ENCODE measurements around the gene EAF2. TPM values are rescaled to one million over a fixed set of nuclear protein-coding genes. Genes with fewer than 3 reads are reported as not detected.

The EAF2 gene
- total and polyA plus RNA-seq, 10 donors, result 24.9 to 60.6 (median 35.3) TPM

DNA sequence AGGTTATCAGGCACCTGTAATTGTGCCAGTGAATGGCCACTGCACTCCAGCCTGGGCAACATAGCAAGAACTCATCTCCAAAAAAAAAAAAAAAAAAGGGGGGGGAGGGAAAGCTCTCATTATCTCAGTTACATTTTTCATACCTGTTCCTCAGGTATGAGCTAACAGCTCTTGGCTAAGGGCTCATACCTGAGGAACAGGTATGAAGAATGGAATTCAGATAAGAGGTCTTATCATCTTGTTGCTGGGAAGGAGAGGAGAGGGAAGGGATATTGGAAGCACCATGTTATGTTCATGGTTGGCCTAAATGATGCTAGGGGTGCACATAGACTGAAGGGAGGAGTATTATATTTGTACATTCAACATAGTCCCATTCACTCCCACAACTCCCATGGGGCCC lies 61.8 kb downstream of the EAF2 start:
- peaks cover 0 to 66% (median 3%) of the 10 kb centered on the region in 6 donors for H3K36me3 ChIP-seq
- TF ChIP-seq POLR2A (IDR thresholded peaks at IDR 0.05), result no peak
- no peak for TF ChIP-seq POLR2AphosphoS5 (IDR thresholded peaks at IDR 0.05)
- TF ChIP-seq, protein P1, sequence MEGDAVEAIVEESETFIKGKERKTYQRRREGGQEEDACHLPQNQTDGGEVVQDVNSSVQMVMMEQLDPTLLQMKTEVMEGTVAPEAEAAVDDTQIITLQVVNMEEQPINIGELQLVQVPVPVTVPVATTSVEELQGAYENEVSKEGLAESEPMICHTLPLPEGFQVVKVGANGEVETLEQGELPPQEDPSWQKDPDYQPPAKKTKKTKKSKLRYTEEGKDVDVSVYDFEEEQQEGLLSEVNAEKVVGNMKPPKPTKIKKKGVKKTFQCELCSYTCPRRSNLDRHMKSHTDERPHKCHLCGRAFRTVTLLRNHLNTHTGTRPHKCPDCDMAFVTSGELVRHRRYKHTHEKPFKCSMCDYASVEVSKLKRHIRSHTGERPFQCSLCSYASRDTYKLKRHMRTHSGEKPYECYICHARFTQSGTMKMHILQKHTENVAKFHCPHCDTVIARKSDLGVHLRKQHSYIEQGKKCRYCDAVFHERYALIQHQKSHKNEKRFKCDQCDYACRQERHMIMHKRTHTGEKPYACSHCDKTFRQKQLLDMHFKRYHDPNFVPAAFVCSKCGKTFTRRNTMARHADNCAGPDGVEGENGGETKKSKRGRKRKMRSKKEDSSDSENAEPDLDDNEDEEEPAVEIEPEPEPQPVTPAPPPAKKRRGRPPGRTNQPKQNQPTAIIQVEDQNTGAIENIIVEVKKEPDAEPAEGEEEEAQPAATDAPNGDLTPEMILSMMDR (IDR thresholded peaks at IDR 0.05 in 8 of 11, conservative IDR thresholded peaks at IDR 0.05 in 3 of 11), result no peak
- no peak overlapping the region for H3K27ac ChIP-seq
- DNase-seq, result no peak
- H3K27me3 ChIP-seq (replicated peaks in 1 of 7), result no peaks in the 10 kb centered on the region
- no peaks in the 10 kb centered on the region for H3K9me3 ChIP-seq
- intact Hi-C loops (cut with DNase I; ENCODE audit: low total_unique reads), result no loop called here
- no peak overlapping the region for H3K4me3 ChIP-seq
- peaks cover 0 to 14% (median 0%) of the 10 kb centered on the region in 6 donors for H3K4me1 ChIP-seq

DNA sequence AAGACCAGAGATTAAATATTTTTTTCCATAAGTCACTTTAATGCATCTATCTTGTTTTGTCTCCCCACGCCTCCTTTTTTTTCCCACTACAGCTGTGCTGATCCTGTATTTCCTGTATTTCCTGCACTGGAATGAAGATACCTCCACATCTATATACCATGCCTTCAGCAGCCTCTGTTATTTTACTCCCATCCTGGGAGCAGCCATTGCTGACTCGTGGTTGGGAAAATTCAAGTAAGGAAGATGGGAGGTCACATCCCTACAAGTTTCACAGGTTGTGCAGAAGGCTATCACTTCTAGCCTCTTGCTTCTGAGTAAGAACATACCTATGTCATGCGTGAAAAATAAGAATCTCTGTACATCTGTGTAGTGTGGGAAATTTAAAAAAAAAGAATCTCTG lies 62.3 kb downstream of the EAF2 start:
- Histone ChIP-seq H3K4me3 (no peak overlapping the region), H3K9me3 (no peaks in the 10 kb centered on the region), H3K36me3 (peaks cover 0 to 71% (median 3%) of the 10 kb centered on the region in 6 donors), H3K4me1 (peaks cover 0 to 14% (median 0%) of the 10 kb centered on the region in 6 donors), H3K27me3 (replicated peaks in 1 of 7) (no peaks in the 10 kb centered on the region), H3K27ac (no peak overlapping the region)
- TF ChIP-seq POLR2A (IDR thresholded peaks at IDR 0.05), result no peak
- no peak for TF ChIP-seq POLR2AphosphoS5 (IDR thresholded peaks at IDR 0.05)
- TF ChIP-seq, protein P1 (IDR thresholded peaks at IDR 0.05 in 8 of 11, conservative IDR thresholded peaks at IDR 0.05 in 3 of 11), result no peak
- intact Hi-C loops (cut with DNase I; ENCODE audit: low total_unique reads), result no loop called here
- no peak for DNase-seq
- whole genome bisulfite sequencing, 5 donors, result 90 to 98% (median 94%) methylated on average over 3 of the region's 3 CpGs

- H3K27ac ChIP-seq, result peak overlapping the region in 5 of 8 donors; percentile 35 to 66 (median 60)
- H3K36me3 ChIP-seq, result peaks cover 0 to 90% (median 11%) of the 10 kb centered on the region in 6 donors
- no peaks in the 10 kb centered on the region for H3K9me3 ChIP-seq
- 50 to 87% (median 68%) methylated on average over 2 of the region's 2 CpGs for WGBS, 5 donors
- intact Hi-C loops (cut with DNase I; ENCODE audit: low total_unique reads), result no loop called here
- H3K4me3 ChIP-seq, result no peak overlapping the region
- H3K4me1 ChIP-seq, result no peaks in the 10 kb centered on the region
- no peaks in the 10 kb centered on the region for H3K27me3 ChIP-seq (replicated peaks in 1 of 7)
- DNase-seq, result no peak
- TF ChIP-seq POLR2A (IDR thresholded peaks at IDR 0.05) (no peak), POLR2AphosphoS5 (IDR thresholded peaks at IDR 0.05) (no peak)
- TF ChIP-seq, protein P1 (IDR thresholded peaks at IDR 0.05 in 8 of 11, conservative IDR thresholded peaks at IDR 0.05 in 3 of 11), result no peak
These were observed 78.4 kb downstream of the EAF2 start for GRCh38 chr3:121913305-121913990.

DNA sequence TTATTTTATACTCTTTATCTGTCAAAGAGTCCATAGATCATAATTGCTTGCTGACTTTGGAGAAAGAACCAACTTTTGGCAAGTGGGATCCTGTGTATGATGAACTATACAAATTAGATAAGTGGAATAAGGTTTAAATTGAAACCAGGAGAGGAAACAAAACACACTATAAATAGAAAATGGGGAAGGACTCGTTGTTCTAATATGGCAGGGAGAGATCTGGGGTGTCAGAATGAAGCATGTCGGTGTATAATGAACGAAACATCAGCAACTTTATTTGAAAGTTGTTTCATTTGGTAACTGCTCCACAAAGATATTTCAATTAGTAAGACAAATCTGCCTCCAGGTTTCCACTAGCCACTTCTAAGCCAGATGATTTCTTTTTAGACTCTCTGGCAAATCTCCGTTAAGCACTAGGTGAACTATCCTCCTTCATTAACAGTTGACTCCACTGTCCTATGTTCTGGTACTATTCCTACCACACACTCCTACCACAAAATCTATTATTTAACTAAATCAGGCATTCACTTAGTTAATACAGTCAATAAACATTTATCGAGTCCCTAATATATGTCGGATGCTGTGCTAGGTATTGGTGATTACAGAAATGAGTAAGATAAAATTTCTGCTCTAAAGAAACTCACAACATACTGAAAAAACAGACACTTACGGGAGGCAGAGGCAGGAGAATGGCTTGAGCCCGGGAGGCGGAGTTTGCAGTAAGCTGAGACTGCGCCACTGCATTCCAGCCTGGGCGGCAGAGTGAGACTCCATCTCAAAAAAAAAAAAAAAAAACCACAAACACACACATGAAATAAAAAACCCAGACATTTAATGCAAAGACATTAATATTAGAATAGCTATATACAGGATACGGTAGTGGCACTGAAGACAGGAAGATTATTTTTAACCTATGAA lies 79.3 kb downstream of the EAF2 start:
- no peaks in the 10 kb centered on the region for H3K4me1 ChIP-seq
- no peak for DNase-seq
- no peaks in the 10 kb centered on the region for H3K9me3 ChIP-seq
- peak overlapping the region in 5 of 8 donors; percentile 35 to 66 (median 60) for H3K27ac ChIP-seq
- no peak overlapping the region for H3K4me3 ChIP-seq
- peaks cover 0 to 90% (median 13%) of the 10 kb centered on the region in 6 donors for H3K36me3 ChIP-seq
- 67 to 79% (median 75%) methylated on average over 12 of the region's 12 CpGs for WGBS, 5 donors
- H3K27me3 ChIP-seq (replicated peaks in 1 of 7), result no peaks in the 10 kb centered on the region
- intact Hi-C loops (cut with DNase I; ENCODE audit: low total_unique reads), result no loop called here
- no peak for TF ChIP-seq POLR2AphosphoS5 (IDR thresholded peaks at IDR 0.05)
- TF ChIP-seq, protein P1 (IDR thresholded peaks at IDR 0.05 in 8 of 11, conservative IDR thresholded peaks at IDR 0.05 in 3 of 11), result no peak
- no peak for TF ChIP-seq POLR2A (IDR thresholded peaks at IDR 0.05)
